GM21825 (cell line): ENCODE results near the gene ATP13A3.

ENCODE experiments used
- ATAC-seq: cut with Tn5 transposase; IDR thresholded peaks from one replicate; pipeline ENCODE4 v1.9.1; 2021; ENCODE audit warnings: mild to moderate bottlenecking, moderate library complexity; ENCODE audit not compliant: unreplicated experiment

ATP13A3 gene

GRCh38 chr3:194376241-194376560 lies 110.6 kb downstream of the ATP13A3 start:
- no peak for ATAC-seq

- ATAC-seq = no peak
Observed at GRCh38 chr3:194375473-194376240, 111.1 kb downstream of the ATP13A3 start.

- ATAC-seq = no peak
Observed at GRCh38 chr3:194374935-194375334, 111.9 kb downstream of the ATP13A3 start.

GRCh38 chr3:194373899-194374298 lies 112.9 kb downstream of the ATP13A3 start:
- ATAC-seq = no peak

- no peak for ATAC-seq
Observed at GRCh38 chr3:194373028-194373427, 113.8 kb downstream of the ATP13A3 start.

- no peak for ATAC-seq
Observed at GRCh38 chr3:194370753-194371152, 116.0 kb downstream of the ATP13A3 start.

GRCh38 chr3:194369522-194370279 lies 117.1 kb downstream of the ATP13A3 start, which contains the start of gene LRRC15:
LRRC15 (minus strand) TSS chr3:194369743; CDS start chr3:194361043, 8,700 bp downstream.
- no peak for ATAC-seq

GRCh38 chr3:194368918-194369317 lies 117.9 kb downstream of the ATP13A3 start:
- ATAC-seq = no peak

GRCh38 chr3:194367992-194368841 lies 118.6 kb downstream of the ATP13A3 start:
- no peak for ATAC-seq

GRCh38 chr3:194365978-194366490 lies 120.8 kb downstream of the ATP13A3 start:
- no peak for ATAC-seq

- no peak for ATAC-seq
Observed at GRCh38 chr3:194365526-194365925, 121.3 kb downstream of the ATP13A3 start.

GRCh38 chr3:194364652-194365434 lies 122.0 kb downstream of the ATP13A3 start:
- ATAC-seq = no peak

GRCh38 chr3:194364314-194364651 lies 122.5 kb downstream of the ATP13A3 start:
- ATAC-seq = no peak

- no peak for ATAC-seq
Observed at GRCh38 chr3:194360568-194360967, 126.2 kb downstream of the ATP13A3 start.

GRCh38 chr3:194357681-194358080 lies 129.1 kb downstream of the ATP13A3 start:
- no peak for ATAC-seq

- ATAC-seq = no peak
Observed at GRCh38 chr3:194355379-194355778, 131.4 kb downstream of the ATP13A3 start.

- ATAC-seq = no peak
Observed at GRCh38 chr3:194354315-194354714, 132.5 kb downstream of the ATP13A3 start.
